Activated T-cell treated with anti-CD3 and anti-CD28 coated beads for 48 hours (primary cell): ENCODE measurements around the gene ANKDD1A.

Source experiments
- DNase-seq: peaks from one replicate; pipeline ENCODE4 v3.0.0-alpha.2; 2020; ENCODE audit warnings: low read depth

ANKDD1A gene

DNA sequence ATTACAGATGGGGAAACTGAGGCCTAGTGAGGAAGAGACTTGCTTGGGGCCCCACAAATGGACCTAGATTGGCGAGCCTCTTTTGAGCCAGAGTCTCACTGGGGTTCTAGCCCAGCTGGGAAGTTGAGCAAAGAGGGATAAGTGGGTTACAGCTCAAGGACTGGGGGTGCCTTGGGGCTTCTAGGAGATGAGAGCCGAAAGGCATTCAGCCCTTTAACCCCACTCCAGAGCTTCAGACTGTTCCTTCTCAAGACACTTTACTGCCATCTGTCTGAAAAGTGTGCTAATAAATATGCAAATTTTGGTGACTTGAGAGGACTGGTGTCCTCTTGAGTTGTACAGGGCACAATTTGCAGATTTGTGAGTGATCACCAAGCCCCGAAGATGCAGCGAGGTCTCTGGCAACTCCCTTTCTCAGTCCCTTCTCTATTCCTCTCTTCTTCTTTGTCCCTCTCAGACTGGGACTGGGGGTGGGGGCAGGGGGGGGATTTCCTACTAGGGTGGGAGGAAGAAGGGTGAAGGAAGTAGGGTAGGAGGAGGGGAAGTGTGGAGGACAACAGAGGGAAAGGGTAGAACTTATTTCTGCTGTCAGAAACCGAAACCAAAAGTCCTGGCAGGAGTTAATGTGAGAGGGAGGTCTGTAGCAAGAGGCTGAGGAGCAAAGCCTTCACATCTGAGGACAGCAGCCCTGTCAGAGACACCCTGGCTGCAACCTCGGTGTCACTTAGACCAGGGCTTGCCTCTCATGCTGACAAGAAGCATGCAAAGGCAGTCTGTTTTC is 16.2 kb upstream of the ANKDD1A start:
- DNase-seq: no peak

DNA sequence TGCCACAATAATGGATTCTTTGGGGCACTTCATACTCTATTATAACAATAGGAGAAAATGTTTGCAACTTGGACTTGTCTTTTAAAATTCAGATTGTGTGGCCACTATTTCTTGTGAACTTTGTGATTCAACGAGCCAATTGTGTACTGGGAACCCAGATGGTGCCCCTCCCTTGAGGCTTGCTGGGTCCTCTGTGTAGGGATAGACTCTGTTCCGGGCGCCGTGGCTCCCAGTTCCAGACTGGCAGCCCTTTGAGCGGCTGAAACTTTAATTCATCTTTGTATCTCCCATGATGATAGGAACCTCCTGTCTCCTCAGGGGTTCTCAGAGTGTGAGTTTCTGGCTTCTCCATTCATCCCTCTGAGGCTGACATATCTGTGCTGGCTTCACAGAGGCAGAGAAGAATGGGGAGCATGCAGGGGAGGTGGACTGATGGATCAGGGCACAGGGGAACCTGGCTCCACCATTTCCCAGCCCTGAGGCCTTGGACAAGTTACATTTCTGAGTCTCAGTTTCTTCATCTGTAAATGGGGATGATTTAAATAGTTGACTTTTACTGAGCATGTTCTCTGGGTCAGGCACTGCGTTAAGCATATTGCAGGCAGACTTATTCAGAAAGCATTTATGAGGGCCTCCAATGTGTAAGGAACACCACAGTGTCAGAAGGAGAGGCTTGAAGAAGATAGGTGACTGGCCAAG is 15.2 kb upstream of the ANKDD1A start:
- no peak for DNase-seq

DNA sequence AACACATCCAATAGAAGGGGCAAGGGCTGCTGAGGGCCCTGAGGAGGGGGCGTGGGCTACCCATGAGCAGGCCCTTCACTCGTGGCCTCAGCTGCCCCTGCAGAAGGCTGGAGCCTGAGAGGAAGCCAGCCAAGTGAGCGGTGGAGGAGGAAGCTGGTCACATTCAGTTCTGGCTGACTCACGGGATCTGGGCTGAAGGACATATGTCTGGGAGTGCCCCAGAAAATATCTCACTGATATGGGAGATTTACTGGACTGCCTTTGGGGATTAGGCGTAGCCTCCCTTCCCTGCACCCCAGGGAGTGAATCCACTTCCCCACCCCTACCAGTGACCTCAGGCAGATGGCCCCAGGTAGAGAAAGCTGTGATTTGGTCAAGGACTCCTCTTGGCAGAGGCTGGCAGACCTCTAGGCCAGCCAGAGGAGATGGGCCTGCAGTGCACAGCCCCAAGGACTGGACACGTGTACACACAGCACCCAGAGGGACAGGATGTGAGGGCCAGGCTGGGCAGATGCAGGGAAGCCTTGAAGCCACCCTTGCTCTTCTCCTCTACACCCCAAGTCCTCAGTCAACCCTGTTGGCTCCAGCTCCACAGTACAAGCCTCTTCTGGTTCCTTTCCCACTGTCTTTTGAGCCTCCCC is 14.2 kb upstream of the ANKDD1A start:
- no peak for DNase-seq

DNA sequence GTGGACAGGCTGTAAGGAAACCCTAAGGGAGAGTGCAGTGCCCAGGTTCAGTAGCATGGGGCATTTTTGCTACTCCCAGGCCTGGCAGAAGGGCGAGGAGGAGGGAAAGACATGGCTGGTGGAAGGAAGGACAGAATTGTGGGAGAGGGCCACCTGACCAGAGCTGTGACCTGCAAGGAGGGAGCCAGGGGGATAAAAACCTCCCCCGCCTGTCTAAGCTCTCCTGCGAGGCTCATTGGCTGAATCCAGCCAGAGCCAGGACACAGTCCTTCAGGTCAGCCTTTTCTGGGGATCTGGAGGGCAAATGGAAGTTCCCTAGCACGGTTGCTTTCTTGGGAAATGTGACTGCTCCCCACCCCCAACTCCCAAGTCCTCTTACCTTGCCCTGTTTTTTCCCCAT is 13.3 kb upstream of the ANKDD1A start:
- no peak for DNase-seq

DNA sequence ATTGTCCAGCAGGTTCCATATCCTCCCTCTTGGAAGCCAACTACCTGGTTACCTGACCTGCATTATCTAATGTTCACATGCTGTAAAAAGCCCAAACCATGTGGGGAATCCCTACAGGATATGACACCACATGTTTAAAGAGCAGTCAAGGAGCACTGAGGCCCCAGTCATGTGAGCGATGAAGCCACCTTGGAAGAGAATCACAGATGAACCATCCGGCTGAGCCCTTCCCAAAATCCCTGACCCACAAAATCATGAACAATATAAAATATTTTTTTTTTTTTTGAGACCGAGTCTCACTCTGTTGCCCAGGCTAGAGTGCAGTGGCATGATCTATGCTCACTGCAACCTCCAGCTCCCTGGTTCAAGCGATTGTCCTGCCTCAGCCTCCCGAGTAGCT is 10.6 kb upstream of the ANKDD1A start:
- no peak for DNase-seq

DNA sequence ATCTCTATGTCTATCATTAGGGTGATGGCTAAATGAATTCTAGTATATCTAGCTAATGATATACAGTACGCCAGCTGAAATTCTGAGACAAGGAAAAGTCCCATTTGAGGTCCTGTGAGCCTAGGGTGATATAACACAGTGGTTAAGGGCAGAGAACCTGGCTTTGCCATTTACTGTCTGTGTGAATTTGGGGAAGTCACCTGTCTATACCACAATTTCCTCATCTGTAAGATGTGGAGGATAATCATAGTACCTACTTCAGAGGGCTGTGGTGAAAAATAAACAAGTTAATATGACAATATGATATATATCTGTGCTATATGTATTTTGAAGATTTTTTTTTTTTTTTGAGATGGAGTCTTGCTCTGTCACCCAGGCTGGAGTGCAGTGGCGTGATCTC is 9.8 kb upstream of the ANKDD1A start:
- no peak for DNase-seq

DNA sequence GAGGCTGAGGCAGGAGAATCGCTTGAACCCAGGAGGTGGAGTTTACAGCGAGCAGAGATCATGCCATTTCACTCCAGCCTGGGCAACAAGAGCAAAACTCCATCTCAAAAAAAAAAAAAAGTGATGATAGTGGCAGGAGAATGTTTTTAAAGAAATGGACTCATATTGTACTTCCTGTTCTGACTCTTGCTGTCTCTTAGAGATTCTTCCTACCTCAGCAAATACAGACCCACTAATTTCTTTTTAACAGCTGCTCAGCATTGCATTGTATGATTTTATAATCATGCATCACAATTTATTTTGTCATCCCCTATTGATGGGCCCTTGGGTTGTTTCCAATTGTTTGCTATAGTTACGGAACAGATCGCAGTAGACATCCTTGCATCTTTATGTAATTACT is 8.8 kb upstream of the ANKDD1A start:
- DNase-seq: no peak

DNA sequence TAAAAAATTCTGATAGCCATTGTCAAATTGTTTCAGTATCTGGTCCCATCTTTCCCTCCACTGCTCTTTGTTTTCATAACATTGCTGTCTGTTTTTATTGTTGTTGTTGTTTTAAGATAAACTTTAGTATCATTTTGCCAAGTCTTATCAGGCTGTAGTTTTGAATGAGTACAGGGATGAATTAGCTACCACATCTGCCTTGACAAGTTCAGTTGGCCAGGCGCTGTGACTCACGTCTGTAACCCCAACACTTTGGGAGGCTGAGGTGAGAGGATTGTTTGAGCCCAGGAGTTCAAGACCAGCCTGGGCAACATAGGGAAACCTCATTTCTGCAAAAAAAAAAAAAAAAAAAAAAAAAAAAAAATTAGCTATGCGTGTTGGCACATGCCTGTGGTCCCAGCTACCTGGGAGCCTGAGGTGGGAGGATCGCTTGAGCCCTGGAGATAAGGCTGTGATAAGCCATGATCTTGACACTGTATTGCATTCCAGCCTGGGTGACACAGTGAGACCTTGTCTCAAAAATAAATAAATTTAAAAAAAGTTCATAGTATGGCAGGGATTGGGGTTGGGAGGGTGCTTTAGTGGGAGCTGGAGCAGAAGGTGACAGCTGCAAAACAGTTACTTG is 8.3 kb upstream of the ANKDD1A start:
- DNase-seq: no peak

DNA sequence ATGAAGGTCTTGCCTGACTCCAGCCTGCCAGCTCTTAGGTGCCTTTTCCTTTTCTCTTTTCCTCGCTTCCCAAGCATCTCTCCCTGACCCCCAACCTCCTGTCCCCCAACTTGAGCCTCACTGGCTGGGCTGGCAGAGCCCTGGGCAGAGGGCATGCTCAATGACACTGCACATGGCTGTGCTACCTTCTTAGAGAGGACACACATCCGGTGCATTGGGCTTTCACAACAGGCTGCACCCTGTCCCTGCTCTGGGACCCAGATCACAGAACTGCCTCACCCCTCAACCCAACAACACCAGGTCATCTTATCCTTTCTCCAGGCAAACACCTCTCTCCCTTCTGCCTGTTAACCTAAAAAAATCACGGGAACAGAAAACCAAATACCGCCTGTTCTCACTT is 7.5 kb upstream of the ANKDD1A start:
- no peak for DNase-seq

DNA sequence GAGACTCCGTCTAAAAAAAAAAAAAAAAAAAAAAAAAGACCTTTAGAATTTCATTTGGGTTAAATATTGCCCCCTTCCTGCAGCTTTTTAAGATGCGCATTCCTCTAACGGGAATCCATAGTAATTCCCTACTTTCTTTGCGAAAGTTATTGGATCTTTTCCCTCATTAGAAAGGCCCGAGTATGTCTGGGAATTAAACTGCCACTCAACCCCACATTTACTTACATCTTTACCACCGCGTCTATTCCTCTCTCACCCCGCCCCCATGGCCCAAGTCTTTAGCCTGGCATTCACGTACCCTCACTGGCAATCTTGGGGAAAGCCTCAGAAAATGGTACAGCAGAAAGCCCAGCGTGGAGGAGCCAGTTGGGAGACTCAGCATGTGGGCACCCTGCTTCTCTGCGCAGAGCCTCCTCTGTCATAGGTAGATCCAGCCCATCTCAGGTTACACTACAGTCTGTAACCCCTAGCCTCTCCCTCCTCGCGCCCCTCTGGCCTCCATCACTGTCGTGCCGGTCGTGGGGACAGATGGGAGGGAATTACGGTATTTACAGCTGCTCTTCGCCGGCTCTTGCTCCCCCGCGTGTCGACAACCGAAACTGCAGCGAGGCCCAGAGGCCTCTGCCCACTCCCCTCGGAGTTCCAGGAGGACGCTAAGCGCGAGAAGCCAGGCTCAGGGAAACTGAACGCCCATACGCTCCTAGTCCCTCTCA is 6.4 kb upstream of the ANKDD1A start:
- DNase-seq: peak; percentile 77

DNA sequence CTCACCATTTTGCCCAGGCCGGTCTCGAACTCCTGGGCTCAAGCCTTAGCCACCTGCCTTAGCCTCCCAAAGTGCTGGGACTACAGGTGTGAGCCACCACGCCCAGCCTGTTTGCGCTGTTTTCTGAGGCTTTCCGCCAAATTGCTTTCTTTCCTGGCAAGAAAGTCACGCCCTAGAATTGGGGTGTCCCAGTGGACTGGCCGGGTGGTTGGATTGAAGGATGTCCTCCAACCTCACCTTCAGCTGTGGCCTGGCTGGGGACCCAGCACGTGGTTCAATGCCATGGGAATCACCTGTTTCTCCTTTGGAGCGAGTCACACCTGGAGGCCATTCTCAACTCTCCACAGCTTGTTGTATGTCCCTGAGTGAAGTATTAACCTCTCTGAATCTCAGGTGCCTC is 5.8 kb upstream of the ANKDD1A start:
- DNase-seq: no peak

DNA sequence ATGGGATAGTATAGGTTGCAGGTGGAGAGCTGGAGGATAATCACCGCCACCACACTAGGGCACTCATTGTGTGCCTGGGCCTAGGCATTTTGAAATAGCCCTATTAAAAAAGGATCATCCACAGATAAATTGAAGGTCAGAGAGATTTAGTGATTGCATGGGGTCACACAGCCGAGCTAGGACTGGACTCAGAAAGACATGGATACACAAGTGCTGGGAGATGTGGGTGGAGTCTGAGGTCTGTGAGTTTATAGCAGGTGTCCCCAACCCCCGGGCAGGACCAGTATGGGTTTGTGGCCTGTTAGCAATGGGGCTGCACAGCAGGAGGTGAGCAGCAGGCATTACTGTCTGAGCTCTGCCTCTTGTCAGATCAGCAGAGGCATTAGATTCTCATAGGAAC is 5.3 kb upstream of the ANKDD1A start:
- DNase-seq: no peak

DNA sequence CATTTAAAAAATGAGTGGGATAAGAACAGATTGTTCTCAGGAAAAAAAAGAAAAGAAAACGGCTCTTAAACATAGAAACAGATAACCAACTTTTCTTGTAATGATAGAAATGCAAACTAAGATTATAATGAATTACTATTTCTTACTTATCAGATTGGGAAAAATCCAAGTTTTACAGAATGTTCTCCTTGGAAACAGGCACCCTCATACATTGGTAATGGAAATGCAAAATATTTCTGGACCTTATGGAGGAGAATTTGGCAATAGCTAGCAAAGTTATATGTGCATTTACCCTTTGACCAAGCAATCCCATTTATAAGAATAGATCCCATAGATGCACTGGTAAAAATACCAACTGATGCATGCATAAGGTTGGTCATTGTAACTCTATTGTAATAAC is 3.7 kb upstream of the ANKDD1A start:
- no peak for DNase-seq

DNA sequence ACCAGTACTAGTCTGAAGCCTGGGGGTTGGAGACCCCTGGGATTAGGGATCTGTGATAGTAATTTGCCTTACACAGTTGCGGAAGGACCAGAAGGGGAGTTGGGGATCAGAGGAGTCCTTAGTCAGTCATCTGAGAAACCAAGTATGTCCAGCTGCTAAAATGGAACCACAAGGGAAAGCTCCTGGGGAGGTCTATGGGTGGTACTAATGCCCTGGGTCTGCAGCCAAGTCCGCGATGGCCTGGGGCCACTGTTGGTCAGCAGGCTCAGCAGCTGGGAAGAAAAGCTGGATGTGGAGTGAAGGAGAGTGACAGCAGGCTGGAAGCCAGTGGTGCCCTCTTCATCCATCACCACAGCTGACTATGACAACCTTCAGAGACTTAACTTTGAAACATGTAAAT is 2.2 kb upstream of the ANKDD1A start:
- DNase-seq: no peak

DNA sequence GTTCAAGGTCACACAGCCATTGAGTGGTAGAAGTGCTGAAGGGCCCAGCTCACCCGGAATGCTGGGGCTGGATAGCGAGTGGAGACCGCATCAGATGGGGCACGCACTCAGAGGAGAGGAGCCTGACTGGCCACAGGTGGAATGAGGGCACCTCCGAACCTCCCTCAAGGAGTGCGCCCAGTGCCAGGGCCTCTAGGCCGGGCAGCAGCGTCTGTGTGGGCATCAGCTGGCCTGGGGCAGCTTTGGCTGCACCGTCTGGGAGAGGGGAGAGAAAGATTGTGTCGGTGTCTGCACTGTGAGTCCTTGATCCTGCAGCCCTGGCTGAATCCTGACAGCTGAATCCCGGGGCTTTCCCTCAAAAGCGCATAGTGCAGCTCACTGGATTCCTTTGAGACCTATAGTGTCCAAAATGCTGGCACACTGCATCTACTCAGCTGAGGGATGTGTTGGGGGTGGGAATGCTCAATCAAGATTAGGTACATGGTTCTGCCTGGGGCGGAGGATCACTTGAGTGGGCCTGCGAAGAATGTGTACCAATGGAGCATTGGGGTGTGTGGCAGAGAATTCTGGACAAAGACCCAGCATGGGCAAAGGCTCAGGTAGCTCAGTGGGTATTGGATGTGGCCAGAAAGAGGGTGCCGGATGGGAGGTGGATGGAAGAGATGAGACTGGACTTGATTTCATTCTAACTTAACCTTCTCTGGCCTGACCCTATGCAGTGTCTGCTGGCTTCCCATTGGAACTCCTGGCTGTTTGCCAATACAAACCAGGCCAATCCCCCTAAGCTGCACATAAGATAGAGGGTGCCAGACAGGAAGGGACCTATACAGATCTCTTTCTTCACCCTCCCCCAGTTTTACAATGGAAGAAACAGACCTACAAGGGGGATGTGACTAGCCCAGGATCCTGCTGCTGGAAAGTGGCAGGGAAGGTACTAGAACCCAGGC is 950 bp downstream of the ANKDD1A start:
- DNase-seq: no peak

DNA sequence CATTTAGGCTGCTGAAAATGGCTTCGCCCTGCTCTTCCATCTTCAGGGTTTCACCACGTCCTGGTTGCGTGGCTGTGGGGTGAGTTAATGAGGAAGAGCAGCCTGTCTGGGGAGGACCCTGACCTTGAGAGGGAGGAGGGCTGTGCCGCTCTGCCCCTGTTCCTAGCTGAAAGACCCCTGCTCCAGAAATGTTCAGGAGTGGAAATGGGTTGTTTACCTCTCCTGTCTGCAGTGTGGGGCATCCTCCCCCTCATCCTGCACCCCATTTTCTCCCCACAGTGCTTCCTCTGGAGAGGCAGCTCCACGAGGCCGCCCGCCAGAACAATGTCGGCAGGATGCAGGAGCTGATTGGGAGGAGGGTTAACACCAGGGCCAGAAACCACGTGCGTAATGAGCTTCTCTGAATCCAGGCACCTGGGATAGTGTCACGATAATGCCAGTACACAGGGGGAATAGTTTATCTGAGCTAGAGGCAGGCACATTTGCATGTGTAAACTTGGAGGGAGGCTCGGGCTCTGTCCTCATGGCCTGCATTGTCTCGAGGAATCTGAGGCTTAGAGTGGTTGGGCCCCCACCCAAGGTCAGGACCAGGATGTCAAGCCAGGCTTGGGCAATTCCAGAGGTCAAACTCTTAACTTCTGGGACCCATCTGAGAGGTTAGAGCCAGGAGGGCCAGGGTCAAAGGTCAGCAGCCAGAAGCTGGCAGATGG is 4.0 kb downstream of the ANKDD1A start:
- DNase-seq: no peak

DNA sequence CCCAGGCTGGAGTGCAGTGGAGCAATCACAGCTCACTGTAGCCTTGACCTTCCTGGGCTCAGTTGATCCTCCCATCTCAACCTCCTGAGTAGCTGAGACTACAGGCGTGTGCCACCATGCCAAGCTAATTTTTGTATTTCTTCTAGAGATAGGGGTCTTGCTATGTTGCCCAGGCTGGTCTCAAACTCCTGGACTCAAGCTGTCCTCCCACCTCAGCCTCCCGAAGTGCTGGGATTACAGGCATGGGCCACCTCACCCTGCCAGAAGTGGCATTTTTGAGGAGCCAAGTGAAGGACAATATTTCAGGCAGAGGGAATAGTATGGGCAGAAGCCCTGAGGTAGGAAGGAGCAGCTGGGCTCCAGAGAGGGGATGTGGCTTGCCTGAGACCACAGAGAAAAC is 4.7 kb downstream of the ANKDD1A start:
- DNase-seq: no peak

DNA sequence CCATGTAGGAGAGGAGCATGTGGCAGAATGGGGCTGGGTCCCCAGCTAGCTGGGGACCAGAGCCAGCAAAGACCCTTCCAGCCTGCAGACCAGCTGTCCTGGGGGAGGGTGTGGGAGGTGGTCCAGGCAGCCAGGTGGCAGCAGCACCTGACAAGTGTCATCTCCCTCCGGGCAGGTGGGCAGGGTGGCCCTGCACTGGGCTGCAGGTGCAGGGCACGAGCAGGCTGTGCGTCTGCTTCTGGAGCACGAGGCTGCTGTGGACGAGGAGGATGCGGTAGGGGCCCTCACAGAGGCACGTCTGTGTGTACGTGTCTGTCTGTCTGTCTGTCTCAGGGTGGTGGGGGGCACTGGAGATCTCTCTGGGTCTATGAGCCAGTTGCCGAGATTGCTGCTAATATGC is 5.5 kb downstream of the ANKDD1A start:
- DNase-seq: no peak

DNA sequence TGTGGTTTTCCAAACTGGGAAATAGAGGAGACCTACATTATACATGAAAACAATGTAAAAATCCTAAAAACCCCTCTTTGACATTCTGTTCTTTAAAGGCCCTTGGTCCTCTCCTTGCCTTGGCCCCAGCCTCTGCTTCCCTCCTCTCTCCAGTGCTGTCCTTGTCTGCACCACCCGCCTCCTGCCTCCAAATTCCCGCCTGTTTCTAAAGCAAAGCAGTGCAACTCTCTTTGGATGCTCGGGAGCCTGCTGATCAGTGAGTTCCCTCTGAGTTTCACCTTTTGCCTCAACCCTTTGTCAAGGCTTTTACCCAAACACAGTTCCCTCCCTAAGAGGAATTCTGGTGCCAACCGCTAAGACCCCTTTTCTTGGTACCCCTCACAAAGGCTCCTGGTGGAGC is 8.0 kb downstream of the ANKDD1A start:
- DNase-seq: no peak

DNA sequence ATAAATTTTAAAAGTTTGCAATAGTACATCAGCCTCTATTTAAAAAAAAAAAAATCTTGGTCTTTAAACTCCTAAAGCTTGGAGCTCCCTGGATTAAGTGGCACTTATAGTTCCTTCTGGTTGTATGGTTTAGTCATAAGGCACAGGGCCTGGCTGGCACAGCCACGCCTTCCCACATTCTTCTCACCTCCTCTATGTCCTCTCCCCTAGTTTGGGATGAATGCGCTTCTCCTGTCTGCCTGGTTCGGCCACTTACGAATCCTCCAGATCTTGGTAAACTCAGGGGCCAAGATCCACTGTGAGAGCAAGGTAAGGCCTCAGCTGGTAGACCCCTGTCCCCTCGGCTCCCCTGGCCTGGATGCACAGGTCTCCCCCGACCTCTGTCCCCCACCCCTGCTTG is 10.0 kb downstream of the ANKDD1A start:
- no peak for DNase-seq

DNA sequence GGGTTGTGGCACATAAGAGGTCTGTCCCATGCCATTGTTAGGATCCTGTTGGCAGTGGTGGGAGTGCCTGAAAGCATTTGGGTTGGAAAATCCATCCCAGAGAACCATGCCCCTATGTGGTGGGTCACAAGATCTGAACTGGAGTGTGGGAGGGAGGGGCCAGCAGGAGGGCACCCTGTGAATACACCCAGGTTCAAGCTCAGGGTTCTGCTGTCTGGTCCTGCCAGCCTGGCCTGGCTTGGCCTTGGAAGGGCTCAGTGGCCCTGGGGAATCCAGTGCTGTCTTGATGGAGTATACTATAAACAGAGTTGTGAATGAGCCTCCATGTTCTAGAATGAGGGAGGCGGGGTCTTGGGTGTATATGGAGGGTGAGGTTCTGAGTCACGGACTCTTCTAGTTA is 11.8 kb downstream of the ANKDD1A start:
- DNase-seq: no peak
